Fibroblast of the conjunctiva (primary cell): ENCODE data around the gene UGT3A2.

Experiments used
- DNase-seq: peaks from one replicate; pipeline ENCODE4 v3.0.0-alpha.2; 2010; ENCODE audit warnings: low read depth

The UGT3A2 gene

GRCh38 chr5:36006163-36006562, 60.5 kb downstream of the UGT3A2 start:
- DNase-seq: no peak

DNA sequence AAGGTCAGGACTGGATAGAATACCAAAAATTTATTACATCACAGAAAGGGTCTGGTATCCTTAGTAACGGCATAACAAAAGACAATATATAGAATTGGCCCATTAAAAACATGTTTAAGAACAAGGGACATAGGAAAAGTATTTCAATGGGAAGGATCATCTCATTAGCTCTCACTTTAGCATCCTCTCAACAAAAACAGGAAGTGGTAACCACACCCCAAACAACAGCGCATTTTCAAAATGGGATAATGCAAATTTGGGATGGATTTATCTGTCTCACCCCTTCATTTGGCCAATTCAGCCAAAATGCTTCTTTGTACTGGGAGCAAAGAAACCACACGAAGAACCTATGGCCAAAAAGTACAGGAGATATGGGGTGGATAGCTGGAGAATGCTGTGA, 65.7 kb downstream of the UGT3A2 start:
- DNase-seq: no peak

DNA sequence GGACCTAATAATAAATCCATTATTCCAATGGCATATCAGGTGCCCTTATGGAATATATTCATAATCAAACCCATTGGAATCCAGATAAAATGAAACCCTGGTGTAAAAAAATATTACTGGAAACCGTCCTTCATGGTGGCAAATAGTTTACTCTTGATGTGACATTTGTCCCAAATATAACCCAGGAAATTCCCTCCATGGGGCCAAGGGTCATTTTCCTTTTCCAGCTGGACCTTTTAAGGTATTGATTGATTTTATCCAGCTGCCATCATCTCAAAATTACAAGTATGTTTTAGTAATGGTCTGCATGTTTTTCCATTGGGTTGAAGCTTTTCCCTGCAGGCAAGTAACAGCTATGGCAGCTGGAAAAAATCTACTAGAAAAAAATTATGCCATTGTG, 67.1 kb downstream of the UGT3A2 start:
- no peak for DNase-seq

DNA sequence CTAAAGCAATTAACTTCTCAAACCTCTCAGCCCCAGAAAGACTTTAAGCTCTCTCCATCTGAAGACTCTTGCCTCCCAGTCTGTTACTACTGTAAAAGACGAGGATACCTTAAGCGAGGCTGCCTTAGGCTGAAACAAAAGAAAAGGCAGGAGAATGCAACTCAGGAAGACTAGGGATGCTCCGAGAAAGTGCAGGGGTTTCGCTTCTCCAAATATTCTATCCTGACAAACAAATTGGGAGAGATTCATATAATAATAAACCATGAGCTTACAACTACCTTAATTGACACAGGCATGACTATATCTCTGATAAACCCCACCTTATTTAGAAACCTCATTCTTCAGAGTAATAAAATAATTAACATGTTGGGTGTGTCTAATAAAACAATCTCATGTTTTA, 70.6 kb downstream of the UGT3A2 start:
- DNase-seq: no peak

DNA sequence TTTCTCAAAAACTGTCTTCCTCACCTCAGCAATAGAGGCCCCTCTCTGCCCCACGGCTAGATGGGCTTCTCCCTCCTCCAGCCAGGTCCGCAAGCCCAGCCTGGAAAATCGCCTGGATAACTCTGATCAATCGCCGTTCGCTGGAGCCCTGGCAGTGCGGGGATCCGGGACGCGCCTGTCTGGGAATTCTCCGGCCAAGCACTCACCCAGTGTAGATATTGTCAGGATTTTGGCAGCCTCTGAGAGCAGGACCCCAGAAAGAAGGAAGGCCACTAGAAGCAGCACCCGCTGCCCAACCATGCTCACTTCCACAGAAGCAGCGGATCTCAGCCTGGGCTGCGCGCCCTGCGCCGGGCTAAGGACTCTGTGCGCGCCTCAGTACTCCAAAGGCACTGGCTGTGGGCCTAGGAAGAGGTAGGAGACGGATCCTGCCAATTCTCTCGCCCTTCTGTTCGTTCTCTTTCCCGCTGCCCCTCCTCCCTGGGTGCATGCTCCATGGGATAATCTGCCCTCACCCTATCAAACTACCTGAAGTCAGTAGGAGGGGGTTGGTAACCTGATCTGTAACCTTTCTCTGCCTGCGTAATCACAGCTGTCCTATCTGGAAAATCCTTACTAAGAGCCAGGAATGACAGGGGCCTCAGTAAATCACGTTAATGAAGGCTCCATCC, 75.6 kb downstream of the UGT3A2 start, which contains the start of gene UGT3A1:
UGT3A1 (minus strand) TSS at position 450 of the 671 bp plus-strand sequence; CDS start at position 300, 150 bp downstream.
- no peak for DNase-seq

GRCh38 chr5:35990520-35990919, 76.2 kb downstream of the UGT3A2 start:
- no peak for DNase-seq

- DNase-seq: no peak
These were observed 78.2 kb downstream of the UGT3A2 start for GRCh38 chr5:35988529-35988928.

DNA sequence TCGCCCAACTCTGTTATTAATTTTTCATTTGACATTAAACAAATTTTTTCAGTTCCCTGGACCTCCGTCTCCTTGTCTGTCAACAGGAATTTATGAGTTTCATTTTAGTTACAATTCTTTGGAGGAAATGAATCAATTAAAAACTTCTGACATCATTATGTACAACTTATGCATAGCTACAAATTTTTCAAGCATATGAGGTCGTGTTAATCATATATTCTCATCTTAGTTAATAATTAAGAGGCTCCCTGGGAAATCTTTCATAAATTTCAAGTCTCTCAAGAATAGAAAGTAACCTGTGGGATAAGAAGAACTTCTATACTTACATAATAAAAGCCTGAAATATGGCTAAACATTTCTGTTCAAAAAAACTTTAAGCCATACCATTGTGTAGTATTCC, 78.9 kb downstream of the UGT3A2 start:
- DNase-seq: no peak
